HEK293T (cell line): ENCODE data around the gene TGFBR3L.

Experiments used
- CTCF ChIA-PET: fragments of 350-600 bp; formaldehyde crosslinking; extraction: SDS; loops from one replicate; lab custom pipeline; 2021; ENCODE audit warnings: antibody characterized with exemption, inconsistent platforms; lab: Yijun Ruan, JAX
- POLR2A ChIA-PET: fragments of 350-600 bp; formaldehyde crosslinking; extraction: SDS; loops from one replicate; lab custom pipeline; 2020; ENCODE audit warnings: antibody characterized with exemption, inconsistent platforms; lab: Yijun Ruan, JAX
- DNase-seq: peaks from one replicate; pipeline ENCODE4 v3.0.0; 2012; ENCODE audit warnings: mixed read lengths; ENCODE audit errors: extremely low spot score
- ARNT ChIP-seq: fragments of 450-650 bp; IDR thresholded peaks from 2 replicates; pipeline ENCODE4 v1.6.1; 2017; ENCODE audit warnings: mild to moderate bottlenecking
- BHLHE40 ChIP-seq: fragments of 450-650 bp; IDR thresholded peaks from 2 replicates; pipeline ENCODE4 v1.6.1; 2016; ENCODE audit warnings: mild to moderate bottlenecking, moderate library complexity, borderline replicate concordance
- CTBP1 ChIP-seq: fragments of 450-650 bp; IDR thresholded peaks from 2 replicates; pipeline ENCODE4 v1.6.1; 2016; ENCODE audit warnings: borderline replicate concordance
- ELF4 ChIP-seq: fragments of 450-650 bp; IDR thresholded peaks from 2 replicates; pipeline ENCODE4 v1.6.1; 2017; ENCODE audit warnings: antibody characterized with exemption
- FOXA1 ChIP-seq: fragments of 450-650 bp; IDR thresholded peaks from 2 replicates; pipeline ENCODE4 v1.6.1; 2016; ENCODE audit warnings: mild to moderate bottlenecking
- FOXK2 ChIP-seq: fragments of 450-650 bp; IDR thresholded peaks from 2 replicates; pipeline ENCODE4 v1.6.1; 2016; ENCODE audit warnings: mild to moderate bottlenecking
- FOXM1 ChIP-seq: fragments of 450-650 bp; IDR thresholded peaks from 2 replicates; pipeline ENCODE4 v1.6.1; 2017; ENCODE audit warnings: mild to moderate bottlenecking, borderline replicate concordance
- HDGF ChIP-seq: fragments of 450-650 bp; IDR thresholded peaks from 2 replicates; pipeline ENCODE4 v1.6.1; 2017; ENCODE audit warnings: antibody characterized with exemption, borderline replicate concordance
- L3MBTL2 ChIP-seq: fragments of 450-650 bp; conservative IDR thresholded peaks from 2 replicates; pipeline ENCODE4 v1.6.1; 2016; ENCODE audit warnings: mild to moderate bottlenecking
- LEF1 ChIP-seq: fragments of 450-650 bp; IDR thresholded peaks from 2 replicates; pipeline ENCODE4 v1.6.1; 2017; ENCODE audit warnings: mild to moderate bottlenecking, borderline replicate concordance
- NFRKB ChIP-seq: fragments of 450-650 bp; IDR thresholded peaks from 2 replicates; pipeline ENCODE4 v1.6.1; 2016; ENCODE audit warnings: mild to moderate bottlenecking, moderate library complexity
- SP1 ChIP-seq: fragments of 450-650 bp; IDR thresholded peaks from 2 replicates; pipeline ENCODE4 v1.6.1; 2017
- SUZ12 ChIP-seq: fragments of 450-650 bp; IDR thresholded peaks from 2 replicates; pipeline ENCODE4 v1.6.1; 2016; ENCODE audit warnings: mild to moderate bottlenecking
- TARDBP ChIP-seq: fragments of 450-650 bp; IDR thresholded peaks from 2 replicates; pipeline ENCODE4 v1.6.1; 2016
- ZNF384 ChIP-seq: fragments of 450-650 bp; IDR thresholded peaks from 2 replicates; pipeline ENCODE4 v1.6.1; 2016
- TF ChIP-seq, protein P1 (sequence below): fragments of 450-650 bp; IDR thresholded peaks from 2 replicates; pipeline ENCODE4 v1.6.1; 2016

Gene TGFBR3L

GRCh38 chr19:7873304-7874075, 41.1 kb upstream of the TGFBR3L start:
- CTCF ChIA-PET = no interaction called here
- DNase-seq = no peak
- POLR2A ChIA-PET = no interaction called here
- TF ChIP-seq TARDBP (no peak), SP1 (no peak), NFRKB (no peak), LEF1 (no peak), FOXA1 (no peak), ELF4 (no peak), FOXK2 (no peak), SUZ12 (no peak), HDGF (no peak), BHLHE40 (no peak), CTBP1 (no peak), ZNF384 (no peak), ARNT (no peak), L3MBTL2 (no peak)
- TF ChIP-seq, protein P1, sequence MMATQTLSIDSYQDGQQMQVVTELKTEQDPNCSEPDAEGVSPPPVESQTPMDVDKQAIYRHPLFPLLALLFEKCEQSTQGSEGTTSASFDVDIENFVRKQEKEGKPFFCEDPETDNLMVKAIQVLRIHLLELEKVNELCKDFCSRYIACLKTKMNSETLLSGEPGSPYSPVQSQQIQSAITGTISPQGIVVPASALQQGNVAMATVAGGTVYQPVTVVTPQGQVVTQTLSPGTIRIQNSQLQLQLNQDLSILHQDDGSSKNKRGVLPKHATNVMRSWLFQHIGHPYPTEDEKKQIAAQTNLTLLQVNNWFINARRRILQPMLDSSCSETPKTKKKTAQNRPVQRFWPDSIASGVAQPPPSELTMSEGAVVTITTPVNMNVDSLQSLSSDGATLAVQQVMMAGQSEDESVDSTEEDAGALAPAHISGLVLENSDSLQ = no peak

DNA sequence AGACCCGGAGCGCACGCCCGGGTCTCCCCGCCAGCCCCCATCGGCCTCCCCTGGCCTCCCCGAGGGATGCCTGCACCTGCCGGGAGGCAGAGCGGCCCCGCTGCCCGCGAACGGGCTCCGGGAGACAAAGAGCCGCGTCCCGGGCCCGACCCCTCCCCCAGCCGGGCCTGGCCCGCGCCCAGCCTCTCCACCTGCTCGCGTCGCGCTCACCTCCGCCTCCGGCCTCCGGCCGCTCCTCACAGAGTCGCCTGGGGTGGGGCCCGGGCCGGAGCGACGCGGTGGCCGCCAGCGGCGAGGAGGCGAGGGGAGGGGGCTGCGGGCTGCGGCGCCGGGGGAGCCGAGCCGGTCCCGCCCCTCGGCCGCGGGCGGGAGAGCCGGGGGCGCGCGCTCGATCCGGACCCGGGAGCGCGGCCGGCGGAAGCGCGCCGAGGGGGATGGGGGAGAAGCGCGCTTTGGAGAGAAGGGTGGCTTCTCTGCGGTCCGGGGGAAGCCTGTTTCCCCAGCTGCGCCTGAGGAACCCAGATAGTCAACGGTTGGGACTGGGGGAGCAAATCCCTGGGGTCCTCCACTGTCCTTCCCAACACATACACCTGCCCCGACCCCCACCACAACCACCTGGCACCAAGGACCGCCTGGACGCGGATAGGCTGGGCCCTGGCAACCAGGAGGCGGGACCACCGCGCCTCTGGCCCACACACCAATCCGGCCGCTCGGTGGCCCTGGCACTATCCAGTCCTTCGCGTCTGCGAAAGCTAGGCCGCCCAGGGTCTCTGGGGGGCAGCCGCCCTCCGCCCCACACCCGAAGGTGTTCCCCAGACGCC, 40.3 kb upstream of the TGFBR3L start, which contains the start of gene PRR36:
TSS of gene PRR36 (minus strand) at position 315 of the 821 bp plus-strand sequence. CDS start 701 bp downstream, outside the sequence.
- ChIA-PET CTCF (no interaction called here), POLR2A (interaction anchor here (0.9 to 1.4 kb wide), 3 partner anchors 14 to 29 kb away, joined by 3 to 6 read pairs (median 5); partner anchors contain the start of genes LRRC8E and MAP2K7)
- peak; percentile 61 for DNase-seq
- no peak for TF ChIP-seq TARDBP
- TF ChIP-seq ARNT = no peak
- no peak for TF ChIP-seq FOXK2
- no peak for TF ChIP-seq CTBP1
- TF ChIP-seq NFRKB = no peak
- TF ChIP-seq ZNF384 = no peak

DNA sequence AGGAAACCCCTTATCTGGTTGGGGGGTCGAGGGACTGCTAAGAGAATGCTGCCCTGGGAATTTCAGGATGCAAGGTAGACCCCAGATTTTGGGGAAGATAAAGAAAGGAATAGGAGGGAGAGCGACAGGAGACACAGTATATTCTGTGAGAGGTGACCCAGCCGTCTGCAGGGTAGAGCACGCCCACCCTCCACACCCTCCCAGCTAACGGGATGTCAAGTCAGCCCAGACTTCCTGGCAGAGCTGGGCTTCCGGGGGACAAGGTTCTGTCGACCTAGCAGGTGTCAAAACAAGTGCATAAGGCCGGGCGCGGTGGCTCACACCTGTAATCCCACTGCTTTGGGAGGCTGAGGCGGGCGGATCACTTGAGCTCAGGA, 39.7 kb upstream of the TGFBR3L start:
- TF ChIP-seq TARDBP = no peak
- TF ChIP-seq FOXA1 = no peak
- TF ChIP-seq SUZ12 = no peak
- no peak for TF ChIP-seq SP1
- no peak for TF ChIP-seq FOXM1
- no peak for TF ChIP-seq ELF4
- CTCF ChIA-PET = interaction anchor here (0.6 kb wide), 1 partner anchor 23 kb away, joined by 3 read pairs; no protein-coding TSS in a partner anchor
- DNase-seq = no peak
- POLR2A ChIA-PET = interaction anchor here (0.9 to 1.4 kb wide), 3 partner anchors 14 to 28 kb away, joined by 3 to 6 read pairs (median 5); partner anchors contain the start of genes LRRC8E and MAP2K7

DNA sequence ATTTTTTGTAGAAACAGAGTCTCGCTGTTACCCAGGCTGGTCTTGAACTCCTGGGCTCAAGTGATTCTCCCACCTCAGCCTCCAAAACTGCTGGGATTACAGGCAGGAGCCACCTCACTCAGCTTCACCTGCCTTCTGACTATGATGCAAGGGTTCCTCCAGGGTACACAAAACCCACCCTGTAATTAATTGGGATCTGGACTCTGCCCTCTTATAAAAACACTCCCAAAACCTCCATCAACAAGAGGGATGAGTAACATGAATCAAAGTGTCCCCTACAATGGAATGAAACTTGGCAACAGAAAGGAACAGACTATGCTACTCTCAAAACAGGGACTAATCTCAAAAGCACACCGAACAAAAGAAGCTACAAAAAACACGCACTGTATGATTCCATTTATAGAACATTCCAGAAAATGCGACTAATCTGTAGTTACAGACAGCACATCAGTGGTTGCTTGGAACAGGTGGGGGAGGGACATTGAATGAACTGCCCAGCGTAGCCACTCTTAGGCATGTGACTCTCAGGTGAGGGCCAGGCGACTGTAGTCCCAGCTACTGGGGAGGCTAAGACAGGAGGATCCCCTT, 37.3 kb upstream of the TGFBR3L start:
- ChIA-PET CTCF (interaction anchor here (1.6 kb wide), 1 partner anchor 8 kb away, joined by 6 read pairs; no protein-coding TSS in a partner anchor), POLR2A (interaction anchor here (1.1 to 1.9 kb wide), 2 partner anchors 11 to 43 kb away, joined by 4 to 5 read pairs; partner anchors contain the start of genes LRRC8E and SNAPC2)
- DNase-seq = no peak
- TF ChIP-seq SP1 (no peak), L3MBTL2 (no peak), NFRKB (no peak), FOXA1 (no peak), FOXM1 (no peak), BHLHE40 (no peak)

GRCh38 chr19:7879111-7879807, 35.4 kb upstream of the TGFBR3L start:
- ChIA-PET POLR2A (interaction anchor here (0.8 kb wide), 1 partner anchor 65 kb away, joined by 4 read pairs; no protein-coding TSS in a partner anchor), CTCF (interaction anchor here (0.9 kb wide), 1 partner anchor 24 kb away, joined by 3 read pairs; the partner anchor contains the start of gene MAP2K7)
- no peak for DNase-seq
- no peak for TF ChIP-seq FOXK2
- no peak for TF ChIP-seq NFRKB
- TF ChIP-seq, protein P1 = no peak
- TF ChIP-seq L3MBTL2 = no peak
- no peak for TF ChIP-seq ARNT
- TF ChIP-seq SUZ12 = no peak
- TF ChIP-seq BHLHE40 = no peak
- TF ChIP-seq TARDBP = no peak
- TF ChIP-seq CTBP1 = no peak
- TF ChIP-seq HDGF = no peak
- TF ChIP-seq ZNF384 = no peak
- no peak for TF ChIP-seq FOXM1
- TF ChIP-seq ELF4 = no peak
- no peak for TF ChIP-seq FOXA1

DNA sequence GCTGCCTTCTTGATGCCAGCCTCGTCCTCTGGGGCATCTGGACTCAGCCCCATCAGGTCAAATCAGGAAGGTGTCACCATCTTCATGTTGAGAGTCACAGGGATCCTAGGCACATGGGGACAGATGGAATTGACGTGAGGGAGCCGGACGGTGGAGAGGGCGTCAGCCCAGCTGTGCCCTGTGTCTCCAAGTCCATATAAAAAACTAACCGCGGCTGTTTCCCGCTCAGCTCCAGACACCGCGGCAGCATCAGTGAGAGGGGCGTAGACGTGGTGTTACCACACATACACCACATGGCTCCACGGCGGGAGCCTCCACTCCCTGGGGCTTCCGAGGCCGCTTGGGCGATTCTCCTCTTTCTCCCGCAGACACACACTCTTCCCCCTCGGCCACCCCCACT, 34.8 kb upstream of the TGFBR3L start:
- no peak for DNase-seq
- CTCF ChIA-PET = interaction anchor here (0.9 kb wide), 1 partner anchor 24 kb away, joined by 3 read pairs; the partner anchor contains the start of gene MAP2K7
- TF ChIP-seq FOXA1 (no peak), SUZ12 (no peak), FOXM1 (no peak), SP1 (no peak), FOXK2 (no peak), ZNF384 (no peak), TARDBP (no peak), ARNT (no peak)
- POLR2A ChIA-PET = no interaction called here
